ENCODE results near the gene SPTLC3.

SPTLC3 gene

DNA sequence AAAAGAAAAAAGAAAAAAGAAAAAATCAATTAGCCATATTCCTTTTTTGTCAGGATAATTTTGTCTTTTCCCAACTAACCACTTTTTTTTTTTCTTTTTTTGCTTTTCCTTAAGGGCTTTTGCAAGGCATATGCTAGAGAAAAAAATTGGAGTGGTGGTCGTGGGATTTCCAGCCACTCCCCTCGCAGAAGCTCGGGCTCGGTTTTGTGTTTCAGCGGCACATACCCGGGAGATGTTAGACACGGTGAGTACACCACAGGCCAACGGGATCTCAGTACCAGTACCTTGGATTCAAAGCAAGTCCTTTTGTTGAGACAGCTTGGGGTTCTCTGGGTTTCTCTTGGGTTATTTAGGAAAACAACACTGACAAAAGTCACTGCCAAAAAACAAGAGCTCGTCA, 151.1 kb downstream of the SPTLC3 start:
- TF ChIP-seq ZFP30 (CRISPR knock-in tag; IDR thresholded peaks at IDR 0.05) (no peak), PPARA (CRISPR knock-in tag; IDR thresholded peaks at IDR 0.05; ENCODE audit: borderline replicate concordance) (no peak), ZNF8 (CRISPR knock-in tag; IDR thresholded peaks at IDR 0.05) (no peak), BACH2 (CRISPR knock-in tag; IDR thresholded peaks at IDR 0.05; ENCODE audit: borderline replicate concordance) (no peak), CSRNP3 (CRISPR knock-in tag; IDR thresholded peaks at IDR 0.05) (no peak), ISL1 (CRISPR knock-in tag; IDR thresholded peaks at IDR 0.05) (no peak), TSHZ2 (CRISPR knock-in tag; IDR thresholded peaks at IDR 0.05) (no peak), RARB (CRISPR knock-in tag; IDR thresholded peaks at IDR 0.05) (no peak), CREB5 (CRISPR knock-in tag; IDR thresholded peaks at IDR 0.05; ENCODE audit: low read depth) (no peak), ZC3H10 (CRISPR knock-in tag; IDR thresholded peaks at IDR 0.05) (no peak), ZNF70 (CRISPR knock-in tag; IDR thresholded peaks at IDR 0.05) (no peak), ARNTL (CRISPR knock-in tag; IDR thresholded peaks at IDR 0.05; ENCODE audit: borderline replicate concordance, low read depth) (no peak), ESRRG (CRISPR knock-in tag; IDR thresholded peaks at IDR 0.05) (no peak), ZFP3 (CRISPR knock-in tag; IDR thresholded peaks at IDR 0.05) (no peak), TOX (CRISPR knock-in tag; IDR thresholded peaks at IDR 0.05; ENCODE audit: borderline replicate concordance) (no peak), TCF4 (CRISPR knock-in tag; IDR thresholded peaks at IDR 0.05; ENCODE audit: borderline replicate concordance) (no peak), SNAI2 (CRISPR knock-in tag; IDR thresholded peaks at IDR 0.05) (no peak)
- TF ChIP-seq, protein P1, sequence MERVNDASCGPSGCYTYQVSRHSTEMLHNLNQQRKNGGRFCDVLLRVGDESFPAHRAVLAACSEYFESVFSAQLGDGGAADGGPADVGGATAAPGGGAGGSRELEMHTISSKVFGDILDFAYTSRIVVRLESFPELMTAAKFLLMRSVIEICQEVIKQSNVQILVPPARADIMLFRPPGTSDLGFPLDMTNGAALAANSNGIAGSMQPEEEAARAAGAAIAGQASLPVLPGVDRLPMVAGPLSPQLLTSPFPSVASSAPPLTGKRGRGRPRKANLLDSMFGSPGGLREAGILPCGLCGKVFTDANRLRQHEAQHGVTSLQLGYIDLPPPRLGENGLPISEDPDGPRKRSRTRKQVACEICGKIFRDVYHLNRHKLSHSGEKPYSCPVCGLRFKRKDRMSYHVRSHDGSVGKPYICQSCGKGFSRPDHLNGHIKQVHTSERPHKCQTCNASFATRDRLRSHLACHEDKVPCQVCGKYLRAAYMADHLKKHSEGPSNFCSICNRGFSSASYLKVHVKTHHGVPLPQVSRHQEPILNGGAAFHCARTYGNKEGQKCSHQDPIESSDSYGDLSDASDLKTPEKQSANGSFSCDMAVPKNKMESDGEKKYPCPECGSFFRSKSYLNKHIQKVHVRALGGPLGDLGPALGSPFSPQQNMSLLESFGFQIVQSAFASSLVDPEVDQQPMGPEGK (CRISPR knock-in tag; IDR thresholded peaks at IDR 0.05; ENCODE audit: borderline replicate concordance), result no peak

GRCh38 chr20:13165203-13165602, 156.4 kb downstream of the SPTLC3 start:
- ATAC-seq, result no peak
- no peak for TF ChIP-seq GLIS3 (CRISPR knock-in tag; IDR thresholded peaks at IDR 0.05)
- no peak for TF ChIP-seq CSDC2 (CRISPR knock-in tag; IDR thresholded peaks at IDR 0.05)
- TF ChIP-seq ZNF70 (CRISPR knock-in tag; IDR thresholded peaks at IDR 0.05), result no peak
- no peak for TF ChIP-seq ZFP3 (CRISPR knock-in tag; IDR thresholded peaks at IDR 0.05)
- no peak for TF ChIP-seq SNAI2 (CRISPR knock-in tag; IDR thresholded peaks at IDR 0.05)
- TF ChIP-seq OSR1 (CRISPR knock-in tag; IDR thresholded peaks at IDR 0.05), result no peak
- no peak for TF ChIP-seq CREB5 (CRISPR knock-in tag; IDR thresholded peaks at IDR 0.05; ENCODE audit: low read depth)
- TF ChIP-seq, protein P1 (CRISPR knock-in tag; IDR thresholded peaks at IDR 0.05; ENCODE audit: borderline replicate concordance), result no peak
- TF ChIP-seq TCF4 (CRISPR knock-in tag; IDR thresholded peaks at IDR 0.05; ENCODE audit: borderline replicate concordance), result no peak
- TF ChIP-seq, protein P2, sequence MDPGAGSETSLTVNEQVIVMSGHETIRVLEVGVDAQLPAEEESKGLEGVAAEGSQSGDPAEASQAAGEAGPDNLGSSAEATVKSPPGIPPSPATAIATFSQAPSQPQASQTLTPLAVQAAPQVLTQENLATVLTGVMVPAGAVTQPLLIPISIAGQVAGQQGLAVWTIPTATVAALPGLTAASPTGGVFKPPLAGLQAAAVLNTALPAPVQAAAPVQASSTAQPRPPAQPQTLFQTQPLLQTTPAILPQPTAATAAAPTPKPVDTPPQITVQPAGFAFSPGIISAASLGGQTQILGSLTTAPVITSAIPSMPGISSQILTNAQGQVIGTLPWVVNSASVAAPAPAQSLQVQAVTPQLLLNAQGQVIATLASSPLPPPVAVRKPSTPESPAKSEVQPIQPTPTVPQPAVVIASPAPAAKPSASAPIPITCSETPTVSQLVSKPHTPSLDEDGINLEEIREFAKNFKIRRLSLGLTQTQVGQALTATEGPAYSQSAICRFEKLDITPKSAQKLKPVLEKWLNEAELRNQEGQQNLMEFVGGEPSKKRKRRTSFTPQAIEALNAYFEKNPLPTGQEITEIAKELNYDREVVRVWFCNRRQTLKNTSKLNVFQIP (CRISPR knock-in tag; IDR thresholded peaks at IDR 0.05; ENCODE audit: borderline replicate concordance, low read depth), result no peak
- no peak for TF ChIP-seq ARNTL (CRISPR knock-in tag; IDR thresholded peaks at IDR 0.05; ENCODE audit: borderline replicate concordance, low read depth)
- no peak for TF ChIP-seq BACH2 (CRISPR knock-in tag; IDR thresholded peaks at IDR 0.05; ENCODE audit: borderline replicate concordance)
- no peak for TF ChIP-seq ZNF565 (CRISPR knock-in tag; conservative IDR thresholded peaks at IDR 0.05; ENCODE audit: low read depth)
- no peak for TF ChIP-seq ZC3H10 (CRISPR knock-in tag; IDR thresholded peaks at IDR 0.05)
- no peak for TF ChIP-seq ESRRG (CRISPR knock-in tag; IDR thresholded peaks at IDR 0.05)
- TF ChIP-seq ZNF8 (CRISPR knock-in tag; IDR thresholded peaks at IDR 0.05), result no peak
- no peak for TF ChIP-seq TOX (CRISPR knock-in tag; IDR thresholded peaks at IDR 0.05; ENCODE audit: borderline replicate concordance)
- no peak for TF ChIP-seq CSRNP3 (CRISPR knock-in tag; IDR thresholded peaks at IDR 0.05)

More for the DNA sequence above, 151.1 kb downstream of the SPTLC3 start:
- no peak for ATAC-seq

Data from SK-N-SH treated with all-trans-retinoic acid at 6 μM for 48 hours (cell line).